ENCODE results near the gene ITPR2. TPM values are rescaled to one million over a fixed set of nuclear protein-coding genes. Genes with fewer than 3 reads are reported as not detected.

Gene ITPR2
- polyA plus RNA-seq, 1 of the 3 experiments (the other 2 are of a cell fraction), result 2.3 TPM

DNA sequence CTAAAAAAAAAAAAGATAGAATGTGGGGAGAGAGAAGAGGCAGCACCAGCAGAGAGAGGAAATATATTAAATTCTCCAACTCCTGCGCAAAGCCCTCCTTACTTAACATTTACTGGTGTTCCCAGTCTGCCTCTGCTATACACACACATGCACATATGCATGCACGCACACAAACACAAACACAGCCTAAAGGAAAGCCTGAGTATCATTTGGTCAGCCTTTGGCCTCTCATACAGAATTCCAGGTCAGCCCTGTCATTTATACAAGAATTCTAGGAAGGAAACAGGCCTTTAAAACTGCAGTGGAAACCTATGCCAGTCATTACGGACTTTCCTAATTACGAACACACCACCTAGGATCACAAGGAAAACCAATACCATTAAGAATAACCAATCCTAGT lies 269.4 kb downstream of the ITPR2 start:
- Histone ChIP-seq H3K9ac (no peak overlapping the region), H3K9me2 (no peaks in the 10 kb centered on the region), H3K27me3 (ENCODE audit: insufficient read depth) (no peaks in the 10 kb centered on the region), H3K4me1 (ENCODE audit: control insufficient read depth in 1 of 2, insufficient read depth in 2 of 2, low read depth in 1 of 2, low read length in 1 of 2) (peaks cover 0 to 1% of the 10 kb centered on the region in 2 experiments; a peak in 2 of 4 replicates), H2AFZ (ENCODE audit: low read depth) (no peak overlapping the region), H3K4me2 (no peak overlapping the region), H3F3A (replicated peaks; ENCODE audit: insufficient read depth) (peaks cover 4% of the 10 kb centered on the region), H3K36me3 (replicated peaks in 1 of 2; ENCODE audit: control insufficient read depth in 1 of 2, insufficient read depth in 2 of 2, low read length in 1 of 2) (peaks cover 4 to 6% of the 10 kb centered on the region in 2 experiments), H3K4me3 (ENCODE audit: low read depth in 2 of 2, low read length in 1 of 2) (no peak overlapping the region), H3K27ac (ENCODE audit: low read depth in 2 of 2, low read length in 1 of 2) (no peak overlapping the region), H3K79me2 (ENCODE audit: insufficient read depth) (no peaks in the 10 kb centered on the region), H3K9me3 (no peaks in the 10 kb centered on the region), H4K20me1 (ENCODE audit: insufficient read depth) (no peaks in the 10 kb centered on the region)
- ChIA-PET CTCF (interaction anchor here (1.5 kb wide), 1 partner anchor 10 kb away, joined by 4 read pairs; no protein-coding TSS in a partner anchor), POLR2A (no interaction called here)
- 97% methylated on average over 4 of the region's 4 CpGs for WGBS (ENCODE audit: low lambda C conversion rate)
- TF ChIP-seq, protein P1, sequence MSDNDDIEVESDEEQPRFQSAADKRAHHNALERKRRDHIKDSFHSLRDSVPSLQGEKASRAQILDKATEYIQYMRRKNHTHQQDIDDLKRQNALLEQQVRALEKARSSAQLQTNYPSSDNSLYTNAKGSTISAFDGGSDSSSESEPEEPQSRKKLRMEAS (IDR thresholded peaks at IDR 0.05; ENCODE audit: low read depth), result no peak
- no peak for TF ChIP-seq GATA2 (CRISPR knock-in tag; IDR thresholded peaks at IDR 0.05)
- TF ChIP-seq NRF1 (IDR thresholded peaks at IDR 0.05; ENCODE audit: low read depth, low read length), result no peak
- TF ChIP-seq, protein P2, sequence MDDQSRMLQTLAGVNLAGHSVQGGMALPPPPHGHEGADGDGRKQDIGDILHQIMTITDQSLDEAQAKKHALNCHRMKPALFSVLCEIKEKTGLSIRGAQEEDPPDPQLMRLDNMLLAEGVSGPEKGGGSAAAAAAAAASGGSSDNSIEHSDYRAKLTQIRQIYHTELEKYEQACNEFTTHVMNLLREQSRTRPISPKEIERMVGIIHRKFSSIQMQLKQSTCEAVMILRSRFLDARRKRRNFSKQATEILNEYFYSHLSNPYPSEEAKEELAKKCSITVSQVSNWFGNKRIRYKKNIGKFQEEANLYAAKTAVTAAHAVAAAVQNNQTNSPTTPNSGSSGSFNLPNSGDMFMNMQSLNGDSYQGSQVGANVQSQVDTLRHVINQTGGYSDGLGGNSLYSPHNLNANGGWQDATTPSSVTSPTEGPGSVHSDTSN (IDR thresholded peaks at IDR 0.05), result no peak
- TF ChIP-seq, protein P3, sequence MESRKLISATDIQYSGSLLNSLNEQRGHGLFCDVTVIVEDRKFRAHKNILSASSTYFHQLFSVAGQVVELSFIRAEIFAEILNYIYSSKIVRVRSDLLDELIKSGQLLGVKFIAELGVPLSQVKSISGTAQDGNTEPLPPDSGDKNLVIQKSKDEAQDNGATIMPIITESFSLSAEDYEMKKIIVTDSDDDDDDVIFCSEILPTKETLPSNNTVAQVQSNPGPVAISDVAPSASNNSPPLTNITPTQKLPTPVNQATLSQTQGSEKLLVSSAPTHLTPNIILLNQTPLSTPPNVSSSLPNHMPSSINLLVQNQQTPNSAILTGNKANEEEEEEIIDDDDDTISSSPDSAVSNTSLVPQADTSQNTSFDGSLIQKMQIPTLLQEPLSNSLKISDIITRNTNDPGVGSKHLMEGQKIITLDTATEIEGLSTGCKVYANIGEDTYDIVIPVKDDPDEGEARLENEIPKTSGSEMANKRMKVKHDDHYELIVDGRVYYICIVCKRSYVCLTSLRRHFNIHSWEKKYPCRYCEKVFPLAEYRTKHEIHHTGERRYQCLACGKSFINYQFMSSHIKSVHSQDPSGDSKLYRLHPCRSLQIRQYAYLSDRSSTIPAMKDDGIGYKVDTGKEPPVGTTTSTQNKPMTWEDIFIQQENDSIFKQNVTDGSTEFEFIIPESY (IDR thresholded peaks at IDR 0.05; ENCODE audit: borderline replicate concordance, low read depth), result no peak
- TF ChIP-seq, protein P4, sequence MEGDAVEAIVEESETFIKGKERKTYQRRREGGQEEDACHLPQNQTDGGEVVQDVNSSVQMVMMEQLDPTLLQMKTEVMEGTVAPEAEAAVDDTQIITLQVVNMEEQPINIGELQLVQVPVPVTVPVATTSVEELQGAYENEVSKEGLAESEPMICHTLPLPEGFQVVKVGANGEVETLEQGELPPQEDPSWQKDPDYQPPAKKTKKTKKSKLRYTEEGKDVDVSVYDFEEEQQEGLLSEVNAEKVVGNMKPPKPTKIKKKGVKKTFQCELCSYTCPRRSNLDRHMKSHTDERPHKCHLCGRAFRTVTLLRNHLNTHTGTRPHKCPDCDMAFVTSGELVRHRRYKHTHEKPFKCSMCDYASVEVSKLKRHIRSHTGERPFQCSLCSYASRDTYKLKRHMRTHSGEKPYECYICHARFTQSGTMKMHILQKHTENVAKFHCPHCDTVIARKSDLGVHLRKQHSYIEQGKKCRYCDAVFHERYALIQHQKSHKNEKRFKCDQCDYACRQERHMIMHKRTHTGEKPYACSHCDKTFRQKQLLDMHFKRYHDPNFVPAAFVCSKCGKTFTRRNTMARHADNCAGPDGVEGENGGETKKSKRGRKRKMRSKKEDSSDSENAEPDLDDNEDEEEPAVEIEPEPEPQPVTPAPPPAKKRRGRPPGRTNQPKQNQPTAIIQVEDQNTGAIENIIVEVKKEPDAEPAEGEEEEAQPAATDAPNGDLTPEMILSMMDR (IDR thresholded peaks at IDR 0.05), result no peak
- TF ChIP-seq RAD21 (IDR thresholded peaks at IDR 0.05; ENCODE audit: low read length), result no peak
- TF ChIP-seq EP300 (IDR thresholded peaks at IDR 0.05; ENCODE audit: borderline replicate concordance in 1 of 2, low read depth in 1 of 2, low read length in 1 of 2), result no peak
- no peak for TF ChIP-seq RFX5 (IDR thresholded peaks at IDR 0.05; ENCODE audit: low read length)
- TF ChIP-seq, protein P5, sequence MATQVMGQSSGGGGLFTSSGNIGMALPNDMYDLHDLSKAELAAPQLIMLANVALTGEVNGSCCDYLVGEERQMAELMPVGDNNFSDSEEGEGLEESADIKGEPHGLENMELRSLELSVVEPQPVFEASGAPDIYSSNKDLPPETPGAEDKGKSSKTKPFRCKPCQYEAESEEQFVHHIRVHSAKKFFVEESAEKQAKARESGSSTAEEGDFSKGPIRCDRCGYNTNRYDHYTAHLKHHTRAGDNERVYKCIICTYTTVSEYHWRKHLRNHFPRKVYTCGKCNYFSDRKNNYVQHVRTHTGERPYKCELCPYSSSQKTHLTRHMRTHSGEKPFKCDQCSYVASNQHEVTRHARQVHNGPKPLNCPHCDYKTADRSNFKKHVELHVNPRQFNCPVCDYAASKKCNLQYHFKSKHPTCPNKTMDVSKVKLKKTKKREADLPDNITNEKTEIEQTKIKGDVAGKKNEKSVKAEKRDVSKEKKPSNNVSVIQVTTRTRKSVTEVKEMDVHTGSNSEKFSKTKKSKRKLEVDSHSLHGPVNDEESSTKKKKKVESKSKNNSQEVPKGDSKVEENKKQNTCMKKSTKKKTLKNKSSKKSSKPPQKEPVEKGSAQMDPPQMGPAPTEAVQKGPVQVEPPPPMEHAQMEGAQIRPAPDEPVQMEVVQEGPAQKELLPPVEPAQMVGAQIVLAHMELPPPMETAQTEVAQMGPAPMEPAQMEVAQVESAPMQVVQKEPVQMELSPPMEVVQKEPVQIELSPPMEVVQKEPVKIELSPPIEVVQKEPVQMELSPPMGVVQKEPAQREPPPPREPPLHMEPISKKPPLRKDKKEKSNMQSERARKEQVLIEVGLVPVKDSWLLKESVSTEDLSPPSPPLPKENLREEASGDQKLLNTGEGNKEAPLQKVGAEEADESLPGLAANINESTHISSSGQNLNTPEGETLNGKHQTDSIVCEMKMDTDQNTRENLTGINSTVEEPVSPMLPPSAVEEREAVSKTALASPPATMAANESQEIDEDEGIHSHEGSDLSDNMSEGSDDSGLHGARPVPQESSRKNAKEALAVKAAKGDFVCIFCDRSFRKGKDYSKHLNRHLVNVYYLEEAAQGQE (IDR thresholded peaks at IDR 0.05; ENCODE audit: low read depth, low read length), result no peak
- no peak for DNase-seq
